Small intestine (tissue), 16 donors: ENCODE measurements around the gene SPART. TPM values are rescaled to one million over a fixed set of nuclear protein-coding genes. Genes with fewer than 3 reads are reported as not detected.
A peak's percentile ranks its signal among the peaks of the same experiment; 100 is the strongest.

ENCODE experiments used
- DNase-seq, 2 donors: peaks; one replicate each; pipeline versions ENCODE4 v3.0.0 to v3.0.0-alpha.2; 2013
- FAIRE-seq: peaks from 2 replicates; lab custom pipeline; 2012; peaks lifted over from hg19 to GRCh38; lab: Jason Lieb, UNC
- H3K27ac ChIP-seq, 3 donors: one replicate each; pipeline ENCODE4 v1.5.1; 2013; ENCODE audit warnings: low read length in 2 of 3, mild to moderate bottlenecking in 2 of 3, control low read depth in 1 of 3, inconsistent platforms in 1 of 3, low read depth in 1 of 3, moderate library complexity in 1 of 3
- H3K27me3 ChIP-seq, 3 donors: one replicate each; pipeline ENCODE4 v1.6.1; 2013; ENCODE audit warnings: low read length in 3 of 3, inconsistent platforms in 1 of 3; ENCODE audit not compliant: control insufficient read depth in 3 of 3, insufficient read depth in 3 of 3
- H3K36me3 ChIP-seq, 3 donors: one replicate each; pipeline ENCODE4 v1.6.1; 2013; ENCODE audit warnings: low read length in 3 of 3, inconsistent platforms in 1 of 3, low read depth in 1 of 3, mild to moderate bottlenecking in 1 of 3, moderate library complexity in 1 of 3; ENCODE audit not compliant: control insufficient read depth in 3 of 3, insufficient read depth in 2 of 3
- H3K4me1 ChIP-seq, 3 donors: one replicate each; pipeline ENCODE4 v1.6.1; 2013; ENCODE audit warnings: low read length in 2 of 3, inconsistent platforms in 1 of 3, low read depth in 1 of 3, mild to moderate bottlenecking in 1 of 3, moderate library complexity in 1 of 3; ENCODE audit not compliant: control insufficient read depth in 3 of 3, insufficient read depth in 2 of 3
- H3K4me3 ChIP-seq, 3 donors: one replicate each; pipeline ENCODE4 v1.5.1; 2013; ENCODE audit warnings: low read length in 3 of 3, control low read depth in 1 of 3, inconsistent platforms in 1 of 3, low read depth in 1 of 3, mild to moderate bottlenecking in 1 of 3, moderate library complexity in 1 of 3
- H3K9me3 ChIP-seq, 2 donors: one replicate each; pipeline ENCODE4 v1.6.1; 2013; ENCODE audit warnings: low read depth in 1 of 2, low read length in 1 of 2; ENCODE audit not compliant: control insufficient read depth in 2 of 2, insufficient read depth in 1 of 2
- WGBS, 3 donors: extraction: QIAGEN DNeasy Blood & Tissue Kit; methylation state at CpG; one replicate each; pipeline ENCODE4 v1.1.7; 2013; 5-methylcytosine and 5-hydroxymethylcytosine counted together
- long read RNA-seq, 10 donors: transcript quantifications; one replicate each; lab custom pipeline, GENCODE V29; 2026
- polyA plus RNA-seq, 4 donors: library from polyadenylated mRNA; stranded (reverse) in 3 of 4; unstranded in 1 of 4; fragments of 200-250 nt in 3 of 4; fragments of 120-200 nt in 1 of 4; gene quantifications; one replicate each; pipeline versions ENCODE4 v1.2.1 to v1.2.3, GENCODE V29; 2013
- donor health status: healthy with polysubstance abuse.
- donor health status: control.
- donor health status: control.
- donor health status: Bipolar disorder and iron deficiency.
- donor health status: healthy.

The SPART gene
- 10 to 100 TPM in 3 of 4 donors, 1 to 10 TPM in 1; 3.4 to 55.3 (median 12.4) TPM for polyA plus RNA-seq
- long read RNA-seq, donor 1, result 0 reads
- long read RNA-seq, donor 2, full-length matches to known transcripts, result 3 of 3 reads
- long read RNA-seq, donor 2, partial matches to known transcripts, result 0 of 3 reads
- long read RNA-seq, donor 2, other reads (novel, unspliced or antisense), result 0 of 3 reads
- long read RNA-seq, donor 3, partial matches to known transcripts, result 0 of 1 reads
- long read RNA-seq, donor 3, other reads (novel, unspliced or antisense), result 0 of 1 reads
- long read RNA-seq, donor 4, result 0 reads
- long read RNA-seq, donor 5, partial matches to known transcripts, result 0 of 2 reads
- long read RNA-seq, donor 5, other reads (novel, unspliced or antisense), result 0 of 2 reads
- long read RNA-seq, donor 6, full-length matches to known transcripts, result 5 of 5 reads
- long read RNA-seq, donor 6, partial matches to known transcripts, result 0 of 5 reads
- long read RNA-seq, donor 6, other reads (novel, unspliced or antisense), result 0 of 5 reads
- long read RNA-seq, donor 7, result 0 reads
- long read RNA-seq, donor 8, result 0 reads
- long read RNA-seq, donor 9, result 0 reads
- long read RNA-seq, donor 10, full-length matches to known transcripts, result 12 of 22 reads
- long read RNA-seq, donor 10, partial matches to known transcripts, result 10 of 22 reads
- long read RNA-seq, donor 10, other reads (novel, unspliced or antisense), result 0 of 22 reads

GRCh38 chr13:36346222-36347083, at the start of gene SPART:
Gene SPART (minus strand): TSS chr13:36346394. CDS start chr13:36335830, 10,564 bp downstream.
- no peak for FAIRE-seq
- 1% methylated on average over 76 to 86 of the region's 86 CpGs for WGBS, 3 donors

GRCh38 chr13:36395280-36395679, 49.1 kb upstream of the SPART start:
- no peak for FAIRE-seq
- Histone ChIP-seq H3K4me3 (no peak overlapping the region), H3K9me3 (no peaks in the 10 kb centered on the region), H3K27ac (no peak overlapping the region), H3K27me3 (no peaks in the 10 kb centered on the region), H3K36me3 (no peaks in the 10 kb centered on the region), H3K4me1 (no peaks in the 10 kb centered on the region)
- 17 to 37% (median 19%) methylated on average over 2 of the region's 2 CpGs for WGBS, 3 donors
- peak in 1 of 2 donors; percentile 33 for DNase-seq

More at GRCh38 chr13:36346222-36347083, at the start of gene SPART:
- H3K36me3 ChIP-seq, result no peaks in the 10 kb centered on the region
- H3K4me1 ChIP-seq, result peaks cover 0 to 3% (median 0%) of the 10 kb centered on the region in 3 donors
- H3K4me3 ChIP-seq, result peak within 1 kb of the TSS; percentile 64 to 66 (median 65)
- peak within 1 kb of the TSS; percentile 63 to 95 (median 75) for H3K27ac ChIP-seq
- H3K27me3 ChIP-seq, result no peaks in the 10 kb centered on the region
- no peaks in the 10 kb centered on the region for H3K9me3 ChIP-seq
- peak; percentile 84 to 92 for DNase-seq

- Histone ChIP-seq H3K36me3 (no peaks in the 10 kb centered on the region), H3K27ac (no peak overlapping the region), H3K27me3 (peaks cover 0 to 3% (median 2%) of the 10 kb centered on the region in 3 donors), H3K4me3 (no peak overlapping the region), H3K4me1 (no peaks in the 10 kb centered on the region), H3K9me3 (no peaks in the 10 kb centered on the region)
- DNase-seq, result no peak
- WGBS, 3 donors, result 70 to 83% (median 78%) methylated on average over 1 of the region's 1 CpG
- no peak for FAIRE-seq
These were observed 39.3 kb upstream of the SPART start for GRCh38 chr13:36385489-36385888.

GRCh38 chr13:36382030-36382429, 35.8 kb upstream of the SPART start:
- no peak overlapping the region for H3K27ac ChIP-seq
- H3K36me3 ChIP-seq, result no peaks in the 10 kb centered on the region
- H3K9me3 ChIP-seq, result no peaks in the 10 kb centered on the region
- WGBS, 3 donors, result 77 to 91% (median 87%) methylated on average over 3 of the region's 3 CpGs
- DNase-seq (no peak), FAIRE-seq (no peak)
- no peak overlapping the region for H3K4me3 ChIP-seq
- peaks cover 0 to 2% (median 0%) of the 10 kb centered on the region in 3 donors for H3K27me3 ChIP-seq
- H3K4me1 ChIP-seq, result no peaks in the 10 kb centered on the region

- no peak overlapping the region for H3K27ac ChIP-seq
- no peaks in the 10 kb centered on the region for H3K27me3 ChIP-seq
- H3K4me1 ChIP-seq, result no peaks in the 10 kb centered on the region
- 17 to 74% (median 38%) methylated on average over 1 of the region's 1 CpG for WGBS, 3 donors
- FAIRE-seq (no peak), DNase-seq (no peak)
- no peaks in the 10 kb centered on the region for H3K9me3 ChIP-seq
- no peaks in the 10 kb centered on the region for H3K36me3 ChIP-seq
- no peak overlapping the region for H3K4me3 ChIP-seq
These were observed 31.8 kb upstream of the SPART start for GRCh38 chr13:36377826-36378468.

GRCh38 chr13:36374063-36374462, 27.9 kb upstream of the SPART start:
- no peaks in the 10 kb centered on the region for H3K27me3 ChIP-seq
- no peak overlapping the region for H3K27ac ChIP-seq
- H3K36me3 ChIP-seq, result no peaks in the 10 kb centered on the region
- H3K4me1 ChIP-seq, result no peaks in the 10 kb centered on the region
- H3K4me3 ChIP-seq, result no peak overlapping the region
- H3K9me3 ChIP-seq, result no peaks in the 10 kb centered on the region
- FAIRE-seq (no peak), DNase-seq (no peak)
- 80 to 89% (median 83%) methylated on average over 2 of the region's 2 CpGs for WGBS, 3 donors

GRCh38 chr13:36371185-36371584, 25.0 kb upstream of the SPART start:
- H3K27ac ChIP-seq, result no peak overlapping the region
- H3K36me3 ChIP-seq, result peaks cover 0 to 2% (median 0%) of the 10 kb centered on the region in 3 donors
- 92 to 93% (median 93%) methylated on average over 4 of the region's 4 CpGs for WGBS, 3 donors
- no peaks in the 10 kb centered on the region for H3K9me3 ChIP-seq
- no peak overlapping the region for H3K4me3 ChIP-seq
- H3K27me3 ChIP-seq, result no peaks in the 10 kb centered on the region
- FAIRE-seq (no peak), DNase-seq (no peak)
- H3K4me1 ChIP-seq, result no peaks in the 10 kb centered on the region
